ENCODE measurements around the gene IL6R. TPM values are rescaled to one million over a fixed set of nuclear protein-coding genes. Genes with fewer than 3 reads are reported as not detected.

IL6R gene
- total and polyA plus RNA-seq, 4 donors: 18.8 to 67.6 (median 35.3) TPM

DNA sequence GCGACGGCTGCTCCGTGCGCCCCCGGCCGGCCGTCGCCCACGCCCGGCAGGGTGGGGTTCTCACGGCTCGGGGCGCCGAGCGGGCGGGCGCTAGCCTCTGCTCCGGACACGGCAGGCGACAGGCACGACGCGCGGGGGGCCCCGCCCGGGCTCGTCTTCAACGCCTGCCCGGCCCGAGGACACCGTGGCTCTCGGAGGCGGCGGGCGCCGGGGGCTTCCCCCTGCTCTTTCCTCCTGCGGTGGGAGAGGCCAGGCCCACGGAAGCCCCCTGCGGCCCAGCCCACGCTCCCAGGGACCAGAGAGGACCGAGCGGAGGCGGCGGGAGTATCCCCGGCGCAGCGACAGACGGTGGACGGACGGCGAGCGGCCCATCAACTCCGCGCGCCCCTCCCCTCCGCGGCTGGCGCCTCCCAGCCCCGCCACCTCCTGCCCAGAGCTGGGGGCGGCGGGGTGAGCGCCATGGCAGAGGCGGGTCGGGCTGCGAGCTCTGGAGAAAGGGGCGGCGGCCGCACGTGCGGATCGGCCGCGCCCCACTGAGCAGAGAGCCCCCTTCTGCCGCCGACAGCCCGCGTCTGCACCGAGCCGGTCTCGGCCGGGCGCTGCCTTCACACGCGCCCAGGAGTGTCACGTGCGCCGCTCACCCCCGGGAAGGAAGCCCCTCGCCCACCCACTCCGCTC is 97.1 kb downstream of the IL6R start, which contains the start of the genes SHE and TDRD10 (continued):
- TF ChIP-seq, protein P1, sequence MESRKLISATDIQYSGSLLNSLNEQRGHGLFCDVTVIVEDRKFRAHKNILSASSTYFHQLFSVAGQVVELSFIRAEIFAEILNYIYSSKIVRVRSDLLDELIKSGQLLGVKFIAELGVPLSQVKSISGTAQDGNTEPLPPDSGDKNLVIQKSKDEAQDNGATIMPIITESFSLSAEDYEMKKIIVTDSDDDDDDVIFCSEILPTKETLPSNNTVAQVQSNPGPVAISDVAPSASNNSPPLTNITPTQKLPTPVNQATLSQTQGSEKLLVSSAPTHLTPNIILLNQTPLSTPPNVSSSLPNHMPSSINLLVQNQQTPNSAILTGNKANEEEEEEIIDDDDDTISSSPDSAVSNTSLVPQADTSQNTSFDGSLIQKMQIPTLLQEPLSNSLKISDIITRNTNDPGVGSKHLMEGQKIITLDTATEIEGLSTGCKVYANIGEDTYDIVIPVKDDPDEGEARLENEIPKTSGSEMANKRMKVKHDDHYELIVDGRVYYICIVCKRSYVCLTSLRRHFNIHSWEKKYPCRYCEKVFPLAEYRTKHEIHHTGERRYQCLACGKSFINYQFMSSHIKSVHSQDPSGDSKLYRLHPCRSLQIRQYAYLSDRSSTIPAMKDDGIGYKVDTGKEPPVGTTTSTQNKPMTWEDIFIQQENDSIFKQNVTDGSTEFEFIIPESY (IDR thresholded peaks at IDR 0.05): no peak
- TF ChIP-seq NR2F2 (IDR thresholded peaks at IDR 0.05) (no peak), FOXA1 (IDR thresholded peaks at IDR 0.05) (no peak), CTCF (IDR thresholded peaks at IDR 0.05; ENCODE audit: low read depth, low read length, missing input control) (no peak), SP1 (IDR thresholded peaks at IDR 0.05) (no peak)

DNA sequence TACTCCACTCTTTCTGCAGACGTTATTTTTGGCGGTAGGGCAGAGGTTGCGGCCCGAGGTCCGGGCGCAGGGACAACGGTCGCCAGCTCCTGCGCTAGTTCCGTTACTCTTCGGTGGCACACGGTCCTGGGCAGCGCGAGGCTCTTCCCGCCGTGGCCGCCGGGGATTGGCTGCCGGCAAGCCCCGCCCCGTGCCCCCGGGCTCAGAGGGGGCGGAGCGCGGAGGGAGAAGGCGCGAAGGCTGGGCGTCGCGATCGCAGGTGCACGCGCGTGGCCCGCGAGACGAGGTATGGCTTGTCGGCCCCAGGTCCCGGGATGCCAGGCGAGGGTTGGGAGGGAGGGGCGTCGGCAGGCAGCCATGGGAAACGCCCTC is 97.6 kb downstream of the IL6R start:
- Histone ChIP-seq H3K36me3 (ENCODE audit: control insufficient read depth in 4 of 4, insufficient read depth in 3 of 4, low read depth in 1 of 4, low read length in 3 of 4) (peaks cover 0 to 2% (median 0%) of the 10 kb centered on the region in 4 donors), H3K4me1 (ENCODE audit: control insufficient read depth in 4 of 4, insufficient read depth in 4 of 4, low read length in 3 of 4) (peaks cover 4 to 12% (median 8%) of the 10 kb centered on the region in 4 donors), H3K27me3 (ENCODE audit: control insufficient read depth in 4 of 4, insufficient read depth in 4 of 4, low read length in 3 of 4) (no peaks in the 10 kb centered on the region), H3K9ac (ENCODE audit: low read depth in 1 of 2, low read length in 2 of 2) (no peak overlapping the region), H3K9me3 (ENCODE audit: control insufficient read depth in 4 of 4, low read length in 3 of 4) (peaks cover 0 to 2% (median 0%) of the 10 kb centered on the region in 4 donors), H3K4me3 (ENCODE audit: low read depth in 1 of 3, low read length in 3 of 3) (peak overlapping the region in 1 of 3 donors; percentile 71), H3K27ac (ENCODE audit: low read depth in 1 of 2, low read length in 2 of 2) (no peak overlapping the region)
- WGBS: 31% methylated on average over 43 of the region's 43 CpGs
- no peak for DNase-seq (ENCODE audit: low spot score)
- TF ChIP-seq HNF4A (conservative IDR thresholded peaks at IDR 0.05) (no peak), EGR1 (IDR thresholded peaks at IDR 0.05; ENCODE audit: low read depth in 2 of 2) (no peak), RXRA (IDR thresholded peaks at IDR 0.05) (no peak), GABPA (IDR thresholded peaks at IDR 0.05 in 1 of 2, conservative IDR thresholded peaks at IDR 0.05 in 1 of 2) (no peak), NR2F2 (IDR thresholded peaks at IDR 0.05) (no peak), SP1 (IDR thresholded peaks at IDR 0.05) (no peak), CTCF (IDR thresholded peaks at IDR 0.05; ENCODE audit: low read depth, low read length, missing input control) (no peak), YY1 (IDR thresholded peaks at IDR 0.05) (no peak), HNF4G (IDR thresholded peaks at IDR 0.05) (no peak), FOXA2 (IDR thresholded peaks at IDR 0.05) (no peak), JUND (IDR thresholded peaks at IDR 0.05) (no peak), FOXA1 (IDR thresholded peaks at IDR 0.05) (no peak), RAD21 (IDR thresholded peaks at IDR 0.05) (no peak), TAF1 (conservative IDR thresholded peaks at IDR 0.05) (no peak)
- TF ChIP-seq, protein P2, sequence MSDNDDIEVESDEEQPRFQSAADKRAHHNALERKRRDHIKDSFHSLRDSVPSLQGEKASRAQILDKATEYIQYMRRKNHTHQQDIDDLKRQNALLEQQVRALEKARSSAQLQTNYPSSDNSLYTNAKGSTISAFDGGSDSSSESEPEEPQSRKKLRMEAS (IDR thresholded peaks at IDR 0.05): no peak
- TF ChIP-seq, protein P1 (IDR thresholded peaks at IDR 0.05): no peak
- TF ChIP-seq, protein P3, sequence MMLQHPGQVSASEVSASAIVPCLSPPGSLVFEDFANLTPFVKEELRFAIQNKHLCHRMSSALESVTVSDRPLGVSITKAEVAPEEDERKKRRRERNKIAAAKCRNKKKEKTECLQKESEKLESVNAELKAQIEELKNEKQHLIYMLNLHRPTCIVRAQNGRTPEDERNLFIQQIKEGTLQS (IDR thresholded peaks at IDR 0.05): no peak
- TF ChIP-seq, protein P4, sequence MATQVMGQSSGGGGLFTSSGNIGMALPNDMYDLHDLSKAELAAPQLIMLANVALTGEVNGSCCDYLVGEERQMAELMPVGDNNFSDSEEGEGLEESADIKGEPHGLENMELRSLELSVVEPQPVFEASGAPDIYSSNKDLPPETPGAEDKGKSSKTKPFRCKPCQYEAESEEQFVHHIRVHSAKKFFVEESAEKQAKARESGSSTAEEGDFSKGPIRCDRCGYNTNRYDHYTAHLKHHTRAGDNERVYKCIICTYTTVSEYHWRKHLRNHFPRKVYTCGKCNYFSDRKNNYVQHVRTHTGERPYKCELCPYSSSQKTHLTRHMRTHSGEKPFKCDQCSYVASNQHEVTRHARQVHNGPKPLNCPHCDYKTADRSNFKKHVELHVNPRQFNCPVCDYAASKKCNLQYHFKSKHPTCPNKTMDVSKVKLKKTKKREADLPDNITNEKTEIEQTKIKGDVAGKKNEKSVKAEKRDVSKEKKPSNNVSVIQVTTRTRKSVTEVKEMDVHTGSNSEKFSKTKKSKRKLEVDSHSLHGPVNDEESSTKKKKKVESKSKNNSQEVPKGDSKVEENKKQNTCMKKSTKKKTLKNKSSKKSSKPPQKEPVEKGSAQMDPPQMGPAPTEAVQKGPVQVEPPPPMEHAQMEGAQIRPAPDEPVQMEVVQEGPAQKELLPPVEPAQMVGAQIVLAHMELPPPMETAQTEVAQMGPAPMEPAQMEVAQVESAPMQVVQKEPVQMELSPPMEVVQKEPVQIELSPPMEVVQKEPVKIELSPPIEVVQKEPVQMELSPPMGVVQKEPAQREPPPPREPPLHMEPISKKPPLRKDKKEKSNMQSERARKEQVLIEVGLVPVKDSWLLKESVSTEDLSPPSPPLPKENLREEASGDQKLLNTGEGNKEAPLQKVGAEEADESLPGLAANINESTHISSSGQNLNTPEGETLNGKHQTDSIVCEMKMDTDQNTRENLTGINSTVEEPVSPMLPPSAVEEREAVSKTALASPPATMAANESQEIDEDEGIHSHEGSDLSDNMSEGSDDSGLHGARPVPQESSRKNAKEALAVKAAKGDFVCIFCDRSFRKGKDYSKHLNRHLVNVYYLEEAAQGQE (IDR thresholded peaks at IDR 0.05): no peak

Measured in liver (tissue), 9 donors.